ENCODE data around the gene MBOAT2.

- no peak for TF ChIP-seq EZH2 (IDR thresholded peaks at IDR 0.05; ENCODE audit: insufficient read depth, poor library complexity, severe bottlenecking)
- TF ChIP-seq EZH2phosphoT487 (IDR thresholded peaks at IDR 0.05; ENCODE audit: insufficient read depth, low read depth): no peak
Observed at GRCh38 chr2:8923183-8923582, 80.3 kb downstream of the MBOAT2 start.
